ENCODE measurements around the gene TRUB2. TPM values are rescaled to one million over a fixed set of nuclear protein-coding genes. Genes with fewer than 3 reads are reported as not detected.
"Not testable (repeated sequence)": the region's sequence is repeated elsewhere in the genome, so short reads cannot be mapped to it uniquely, and the experiment has no call there.

TRUB2 gene
- total RNA-seq, 2 experiments from 2014 or later: 22.3 to 34.2 TPM

- no peak for DNase-seq
- H3K27me3 Mint-ChIP-seq: no peaks in the 10 kb centered on the region
- H3K4me1 Mint-ChIP-seq: peaks cover 9% of the 10 kb centered on the region
- no peak overlapping the region for H3K4me3 Mint-ChIP-seq
- CTCF ChIA-PET: interaction anchor here (3.7 kb wide), 1 partner anchor 16 kb away, joined by 18 read pairs; no protein-coding TSS in a partner anchor
- H3K36me3 Mint-ChIP-seq: no peaks in the 10 kb centered on the region
- H3K9me3 Mint-ChIP-seq (ENCODE audit: low read depth): no peaks in the 10 kb centered on the region
- H3K27ac Mint-ChIP-seq: no peak overlapping the region
- ATAC-seq: no peak
These were observed 35.8 kb upstream of the TRUB2 start for GRCh38 chr9:128358090-128358489.

GRCh38 chr9:128355451-128355850, 33.2 kb upstream of the TRUB2 start:
- H3K27me3 Mint-ChIP-seq: no peaks in the 10 kb centered on the region
- CTCF ChIA-PET: interaction anchor here (1.8 to 3.7 kb wide), 2 partner anchors 11 to 14 kb away, joined by 4 to 18 read pairs; no protein-coding TSS in a partner anchor

GRCh38 chr9:128349772-128350171, 27.5 kb upstream of the TRUB2 start:
- Mint-ChIP-seq H3K4me3 (no peak overlapping the region), H3K9me3 (ENCODE audit: low read depth) (no peaks in the 10 kb centered on the region), H3K27ac (no peak overlapping the region), H3K27me3 (no peaks in the 10 kb centered on the region), H3K36me3 (peaks cover 3% of the 10 kb centered on the region), H3K4me1 (no peaks in the 10 kb centered on the region)
- ATAC-seq (no peak), DNase-seq (no peak)
- CTCF ChIA-PET: interaction anchor here (1.0 to 1.7 kb wide), 4 partner anchors 8 to 55 kb away, joined by 3 to 5 read pairs (median 4); no protein-coding TSS in a partner anchor

More at GRCh38 chr9:128355451-128355850, 33.2 kb upstream of the TRUB2 start:
- DNase-seq (no peak), ATAC-seq (no peak)
- H3K36me3 Mint-ChIP-seq: peaks cover 3% of the 10 kb centered on the region
- H3K4me1 Mint-ChIP-seq: no peaks in the 10 kb centered on the region
- H3K4me3 Mint-ChIP-seq: no peak overlapping the region
- no peak overlapping the region for H3K27ac Mint-ChIP-seq
- no peaks in the 10 kb centered on the region for H3K9me3 Mint-ChIP-seq (ENCODE audit: low read depth)

GRCh38 chr9:128349125-128349524, 26.9 kb upstream of the TRUB2 start:
- Mint-ChIP-seq H3K27me3 (no peaks in the 10 kb centered on the region), H3K36me3 (peaks cover 3% of the 10 kb centered on the region), H3K27ac (no peak overlapping the region), H3K4me1 (no peaks in the 10 kb centered on the region), H3K4me3 (no peak overlapping the region), H3K9me3 (ENCODE audit: low read depth) (no peaks in the 10 kb centered on the region)
- ATAC-seq (no peak), DNase-seq (no peak)
- CTCF ChIA-PET: interaction anchor here (1.0 to 1.7 kb wide), 3 partner anchors 8 to 54 kb away, joined by 3 to 5 read pairs (median 4); no protein-coding TSS in a partner anchor

- DNase-seq: no peak
- Mint-ChIP-seq H3K36me3 (no peaks in the 10 kb centered on the region), H3K4me1 (peaks cover 5% of the 10 kb centered on the region), H3K9me3 (ENCODE audit: low read depth) (no peaks in the 10 kb centered on the region), H3K27me3 (no peaks in the 10 kb centered on the region), H3K27ac (no peak overlapping the region), H3K4me3 (no peak overlapping the region)
- ATAC-seq: no peak
- CTCF ChIA-PET: interaction anchor here (2.1 kb wide), 1 partner anchor 50 kb away, joined by 6 read pairs; no protein-coding TSS in a partner anchor
These were observed 22.8 kb upstream of the TRUB2 start for GRCh38 chr9:128344931-128345605.

- no peak for DNase-seq
- CTCF ChIA-PET: interaction anchor here (1.3 to 2.1 kb wide), 3 partner anchors 19 to 48 kb away, joined by 3 to 6 read pairs (median 5); partner anchors contain the start of gene URM1
These were observed 21.6 kb upstream of the TRUB2 start for GRCh38 chr9:128343855-128344254.

GRCh38 chr9:128342971-128343680, 20.9 kb upstream of the TRUB2 start:
- H3K4me1 Mint-ChIP-seq: peaks cover 9% of the 10 kb centered on the region
- CTCF ChIA-PET: interaction anchor here (1.3 to 2.1 kb wide), 4 partner anchors 19 to 48 kb away, joined by 3 to 6 read pairs (median 4); partner anchors contain the start of gene URM1
- no peak overlapping the region for H3K4me3 Mint-ChIP-seq
- ATAC-seq (no peak), DNase-seq (no peak)
- H3K27me3 Mint-ChIP-seq: no peaks in the 10 kb centered on the region
- H3K27ac Mint-ChIP-seq: no peak overlapping the region
- H3K9me3 Mint-ChIP-seq (ENCODE audit: low read depth): no peaks in the 10 kb centered on the region
- no peaks in the 10 kb centered on the region for H3K36me3 Mint-ChIP-seq

More at GRCh38 chr9:128343855-128344254, 21.6 kb upstream of the TRUB2 start:
- Mint-ChIP-seq H3K4me1 (peaks cover 9% of the 10 kb centered on the region), H3K4me3 (no peak overlapping the region), H3K27ac (no peak overlapping the region), H3K36me3 (no peaks in the 10 kb centered on the region), H3K27me3 (no peaks in the 10 kb centered on the region), H3K9me3 (ENCODE audit: low read depth) (no peaks in the 10 kb centered on the region)
- no peak for ATAC-seq

- ATAC-seq (peak; percentile 61), DNase-seq (peak; percentile 88)
- peaks cover 9% of the 10 kb centered on the region for H3K4me1 Mint-ChIP-seq
- H3K27ac Mint-ChIP-seq: peak overlapping the region; percentile 79
- peak overlapping the region; percentile 79 for H3K4me3 Mint-ChIP-seq
- H3K27me3 Mint-ChIP-seq: no peaks in the 10 kb centered on the region
- H3K36me3 Mint-ChIP-seq: no peaks in the 10 kb centered on the region
- no peaks in the 10 kb centered on the region for H3K9me3 Mint-ChIP-seq (ENCODE audit: low read depth)
- CTCF ChIA-PET: interaction anchor here (0.7 to 1.9 kb wide), 33 partner anchors 8 to 203 kb away, joined by 3 to 24 read pairs (median 6); partner anchors contain the start of genes CERCAM, CIZ1, COQ4 and DNM1
These were observed 19.2 kb upstream of the TRUB2 start for GRCh38 chr9:128341435-128341849.

GRCh38 chr9:128340691-128341434, 18.6 kb upstream of the TRUB2 start:
- peaks cover 9% of the 10 kb centered on the region for H3K4me1 Mint-ChIP-seq
- CTCF ChIA-PET: interaction anchor here (0.7 to 1.9 kb wide), 33 partner anchors 8 to 203 kb away, joined by 3 to 24 read pairs (median 6); partner anchors contain the start of genes CERCAM, CIZ1, COQ4 and DNM1
- no peaks in the 10 kb centered on the region for H3K27me3 Mint-ChIP-seq
- H3K27ac Mint-ChIP-seq: peak overlapping the region; percentile 79
- ATAC-seq (peak; percentile 67), DNase-seq (peak; percentile 47)
- no peaks in the 10 kb centered on the region for H3K9me3 Mint-ChIP-seq (ENCODE audit: low read depth)
- H3K4me3 Mint-ChIP-seq: peak overlapping the region; percentile 79
- H3K36me3 Mint-ChIP-seq: no peaks in the 10 kb centered on the region

- H3K27me3 Mint-ChIP-seq: no peaks in the 10 kb centered on the region
- H3K4me1 Mint-ChIP-seq: peaks cover 9% of the 10 kb centered on the region
- H3K9me3 Mint-ChIP-seq (ENCODE audit: low read depth): no peaks in the 10 kb centered on the region
- DNase-seq: peak; percentile 83
- peak within 1 kb of the TSS; percentile 79 for H3K4me3 Mint-ChIP-seq
- no peaks in the 10 kb centered on the region for H3K36me3 Mint-ChIP-seq
- H3K27ac Mint-ChIP-seq: peak within 1 kb of the TSS; percentile 90
- CTCF ChIA-PET: interaction anchor here (1.7 kb wide), 1 partner anchor 21 kb away, joined by 8 read pairs; no protein-coding TSS in a partner anchor
- peak; percentile 90 for ATAC-seq
These were observed 17.8 kb upstream of the TRUB2 start, which contains the start of gene SLC27A4 for GRCh38 chr9:128339761-128340690. Gene SLC27A4 (plus strand): TSS chr9:128340527. CDS start chr9:128343133, 2,606 bp downstream.

- DNase-seq; H3K4me1 Mint-ChIP-seq; H3K9me3 Mint-ChIP-seq (ENCODE audit: low read depth); H3K27me3 Mint-ChIP-seq; H3K4me3 Mint-ChIP-seq; H3K36me3 Mint-ChIP-seq; H3K27ac Mint-ChIP-seq; ATAC-seq: not testable (repeated sequence)
- CTCF ChIA-PET: interaction anchor here (0.7 to 1.7 kb wide), 3 partner anchors 22 to 45 kb away, joined by 3 to 8 read pairs (median 3); no protein-coding TSS in a partner anchor
These were observed 16.8 kb upstream of the TRUB2 start for GRCh38 chr9:128338852-128339614.

Data from activated CD8-positive, alpha-beta memory T cell treated with anti-CD3 and anti-CD28 coated beads, Interleukin-2, amount 10 ng/mL, durations not matched to agents 7 days and 5 days (primary cell).